Right renal pelvis (tissue), 4 donors: ENCODE results near the gene ZNF700. TPM values are rescaled to one million over a fixed set of nuclear protein-coding genes. Genes with fewer than 3 reads are reported as not detected.
A peak's percentile ranks its signal among the peaks of the same experiment; 100 is the strongest.
"Not testable (repeated sequence)": the region's sequence is repeated elsewhere in the genome, so short reads cannot be mapped to it uniquely, and the experiment has no call there.

Source experiments
- DNase-seq, 4 donors: peaks; one replicate each; pipeline ENCODE4 v3.0.0-alpha.2; 2013; ENCODE audit warnings: low read depth in 4 of 4, low spot score in 3 of 4, missing footprints in 1 of 4
- polyA plus RNA-seq, 4 donors: library from polyadenylated mRNA; unstranded; fragments of 120-200 nt; gene quantifications; one replicate each; pipeline ENCODE4 v1.2.1, GENCODE V29; 2013; ENCODE audit not compliant: insufficient read length in 4 of 4

The ZNF700 gene
- 10 to 100 TPM; 15.0 to 21.3 (median 17.4) TPM for polyA plus RNA-seq

GRCh38 chr19:11924886-11925650 lies at the start of gene ZNF700:
Gene ZNF700, plus strand, starts transcription at chr19:11925107. Its CDS starts 104 bp downstream, at chr19:11925211.
- peak; percentile 87 to 93 (median 90) for DNase-seq

- DNase-seq: not testable (repeated sequence)
Measured at GRCh38 chr19:11879687-11880266, 45.1 kb upstream of the ZNF700 start.

- DNase-seq: no peak
Measured at GRCh38 chr19:11880598-11880997, 44.3 kb upstream of the ZNF700 start.

- DNase-seq: peak; percentile 39 to 63 (median 46)
Measured at GRCh38 chr19:11881151-11881800, 43.6 kb upstream of the ZNF700 start.

- no peak for DNase-seq
Measured at GRCh38 chr19:11882606-11883005, 42.3 kb upstream of the ZNF700 start.

- DNase-seq: peak in 1 of 4 donors; percentile 1
Measured at GRCh38 chr19:11887234-11887610, 37.7 kb upstream of the ZNF700 start.

GRCh38 chr19:11887611-11888531 lies 37.0 kb upstream of the ZNF700 start, which contains the start of gene ZNF69:
Gene ZNF69, plus strand, starts transcription at chr19:11887782. Its CDS starts 142 bp downstream, at chr19:11887924.
- peak; percentile 77 to 87 (median 83) for DNase-seq

GRCh38 chr19:11889901-11890300 lies 35.0 kb upstream of the ZNF700 start:
- DNase-seq: not testable (repeated sequence)

- no peak for DNase-seq
Measured at GRCh38 chr19:11890634-11891033, 34.3 kb upstream of the ZNF700 start.

- DNase-seq: no peak
Measured at GRCh38 chr19:11894851-11895250, 30.1 kb upstream of the ZNF700 start.

GRCh38 chr19:11902228-11902627 lies 22.7 kb upstream of the ZNF700 start:
- no peak for DNase-seq

- DNase-seq: no peak
Measured at GRCh38 chr19:11905928-11906327, 19.0 kb upstream of the ZNF700 start.

- not testable (repeated sequence) for DNase-seq
Measured at GRCh38 chr19:11911937-11912336, 13.0 kb upstream of the ZNF700 start.

- DNase-seq: not testable (repeated sequence)
Measured at GRCh38 chr19:11914417-11915051, 10.4 kb upstream of the ZNF700 start.

GRCh38 chr19:11921852-11922495 lies 2.9 kb upstream of the ZNF700 start:
- DNase-seq: no peak

GRCh38 chr19:11925651-11926187 lies 812 bp downstream of the ZNF700 start:
- DNase-seq: not testable (repeated sequence)

- DNase-seq: no peak
Measured at GRCh38 chr19:11927227-11927626, 2.3 kb downstream of the ZNF700 start.

GRCh38 chr19:11931051-11931450 lies 6.1 kb downstream of the ZNF700 start:
- no peak for DNase-seq

GRCh38 chr19:11931513-11931912 lies 6.6 kb downstream of the ZNF700 start:
- DNase-seq: no peak
